Hepatocyte (in vitro differentiated cells): ENCODE results near the gene UNC13D.

Source experiments
- EZH2 ChIP-seq: fragments of 200-600 bp; sonication (generic); IDR thresholded peaks from 2 replicates; pipeline ENCODE4 v1.6.1; 2016; ENCODE audit warnings: antibody characterized with exemption, mild to moderate bottlenecking, borderline replicate concordance
- TF ChIP-seq, protein P1 (sequence below): fragments of 200-600 bp; sonication (generic); IDR thresholded peaks from 2 replicates; pipeline ENCODE4 v1.5.1; 2016; ENCODE audit warnings: antibody characterized with exemption, mild to moderate bottlenecking; ENCODE audit not compliant: poor library complexity

DNA sequence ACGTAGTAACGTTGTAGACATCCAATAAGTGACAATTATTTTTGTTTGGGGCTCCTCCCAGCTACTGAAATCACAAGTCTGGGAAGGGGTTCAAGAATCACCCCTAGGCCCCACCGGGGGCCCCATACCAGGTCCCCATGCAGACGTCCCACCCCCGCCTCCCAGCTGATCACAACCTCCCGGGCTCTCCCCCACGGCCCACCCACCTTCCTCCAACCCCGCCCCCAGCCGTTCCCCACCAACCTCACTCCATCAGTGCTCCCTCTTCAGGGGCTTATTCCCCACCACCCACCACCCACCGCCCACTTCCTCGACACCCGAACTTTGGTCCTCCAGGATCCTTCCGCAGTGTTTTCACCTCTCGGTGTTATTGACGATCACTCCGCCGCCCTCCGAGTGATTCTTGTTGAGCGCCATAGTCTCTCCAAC is 10.7 kb upstream of the UNC13D start:
- TF ChIP-seq, protein P1, sequence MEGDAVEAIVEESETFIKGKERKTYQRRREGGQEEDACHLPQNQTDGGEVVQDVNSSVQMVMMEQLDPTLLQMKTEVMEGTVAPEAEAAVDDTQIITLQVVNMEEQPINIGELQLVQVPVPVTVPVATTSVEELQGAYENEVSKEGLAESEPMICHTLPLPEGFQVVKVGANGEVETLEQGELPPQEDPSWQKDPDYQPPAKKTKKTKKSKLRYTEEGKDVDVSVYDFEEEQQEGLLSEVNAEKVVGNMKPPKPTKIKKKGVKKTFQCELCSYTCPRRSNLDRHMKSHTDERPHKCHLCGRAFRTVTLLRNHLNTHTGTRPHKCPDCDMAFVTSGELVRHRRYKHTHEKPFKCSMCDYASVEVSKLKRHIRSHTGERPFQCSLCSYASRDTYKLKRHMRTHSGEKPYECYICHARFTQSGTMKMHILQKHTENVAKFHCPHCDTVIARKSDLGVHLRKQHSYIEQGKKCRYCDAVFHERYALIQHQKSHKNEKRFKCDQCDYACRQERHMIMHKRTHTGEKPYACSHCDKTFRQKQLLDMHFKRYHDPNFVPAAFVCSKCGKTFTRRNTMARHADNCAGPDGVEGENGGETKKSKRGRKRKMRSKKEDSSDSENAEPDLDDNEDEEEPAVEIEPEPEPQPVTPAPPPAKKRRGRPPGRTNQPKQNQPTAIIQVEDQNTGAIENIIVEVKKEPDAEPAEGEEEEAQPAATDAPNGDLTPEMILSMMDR = peak; percentile 13
- TF ChIP-seq EZH2 = no peak
